Epithelial cell of alveolus of lung (primary cell): ENCODE results near the gene TRIM32. TPM values are rescaled to one million over a fixed set of nuclear protein-coding genes. Genes with fewer than 3 reads are reported as not detected.

Experiments
- total RNA-seq: library from RNA; depleted of rRNA; stranded (reverse); fragments of >200 nt; gene quantifications from 2 replicates; pipeline ENCODE4 v1.2.1, GENCODE V29; 2015

The TRIM32 gene, protein sequence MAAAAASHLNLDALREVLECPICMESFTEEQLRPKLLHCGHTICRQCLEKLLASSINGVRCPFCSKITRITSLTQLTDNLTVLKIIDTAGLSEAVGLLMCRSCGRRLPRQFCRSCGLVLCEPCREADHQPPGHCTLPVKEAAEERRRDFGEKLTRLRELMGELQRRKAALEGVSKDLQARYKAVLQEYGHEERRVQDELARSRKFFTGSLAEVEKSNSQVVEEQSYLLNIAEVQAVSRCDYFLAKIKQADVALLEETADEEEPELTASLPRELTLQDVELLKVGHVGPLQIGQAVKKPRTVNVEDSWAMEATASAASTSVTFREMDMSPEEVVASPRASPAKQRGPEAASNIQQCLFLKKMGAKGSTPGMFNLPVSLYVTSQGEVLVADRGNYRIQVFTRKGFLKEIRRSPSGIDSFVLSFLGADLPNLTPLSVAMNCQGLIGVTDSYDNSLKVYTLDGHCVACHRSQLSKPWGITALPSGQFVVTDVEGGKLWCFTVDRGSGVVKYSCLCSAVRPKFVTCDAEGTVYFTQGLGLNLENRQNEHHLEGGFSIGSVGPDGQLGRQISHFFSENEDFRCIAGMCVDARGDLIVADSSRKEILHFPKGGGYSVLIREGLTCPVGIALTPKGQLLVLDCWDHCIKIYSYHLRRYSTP
- total RNA-seq: 20.4 and 26.9 TPM in 2 replicates

DNA sequence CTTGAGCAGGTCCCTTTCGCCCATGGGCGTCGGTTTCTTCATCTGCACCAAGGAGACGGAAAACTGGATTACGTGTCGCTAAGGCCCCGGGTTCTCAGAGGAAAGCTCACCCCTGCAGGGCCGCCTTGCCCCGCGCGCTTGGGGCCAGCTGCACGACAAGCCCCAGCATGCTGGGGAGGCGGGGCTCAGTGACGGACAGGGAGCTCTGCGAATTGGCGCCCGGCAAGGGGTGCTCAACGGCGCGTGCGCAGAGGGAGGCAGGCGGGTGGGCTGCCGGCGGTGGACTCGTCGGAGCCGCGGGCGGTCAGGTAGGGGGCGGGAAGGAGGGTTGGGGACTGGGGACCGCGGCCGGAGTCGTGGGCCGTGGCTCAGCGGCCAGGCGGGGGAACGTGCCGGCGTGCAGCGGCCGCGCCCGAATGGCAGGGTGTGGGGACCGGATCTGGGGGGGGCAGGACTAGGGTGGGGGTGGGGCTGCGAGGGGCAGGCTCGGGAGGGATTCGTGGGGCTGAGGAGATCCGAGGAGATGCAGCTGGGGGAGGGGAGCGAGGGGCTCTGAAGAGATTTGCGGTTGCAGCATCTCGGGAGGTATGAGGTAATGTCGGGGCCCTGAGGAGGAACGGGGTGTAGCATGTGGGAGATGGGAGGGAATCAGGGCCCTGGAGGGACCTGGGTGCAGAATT is at the start of gene TRIM32:
TSS of gene TRIM32 (plus strand) at position 232 of the 680 bp plus-strand sequence. CDS start 10,438 bp downstream, outside the sequence.

